HG02798 (cell line): ENCODE data around the gene CCDC159.

Source experiments
- ATAC-seq: cut with Tn5 transposase; IDR thresholded peaks from one replicate; pipeline ENCODE4 v1.9.1; 2021; ENCODE audit warnings: mild to moderate bottlenecking; ENCODE audit not compliant: unreplicated experiment, poor library complexity

The CCDC159 gene

DNA sequence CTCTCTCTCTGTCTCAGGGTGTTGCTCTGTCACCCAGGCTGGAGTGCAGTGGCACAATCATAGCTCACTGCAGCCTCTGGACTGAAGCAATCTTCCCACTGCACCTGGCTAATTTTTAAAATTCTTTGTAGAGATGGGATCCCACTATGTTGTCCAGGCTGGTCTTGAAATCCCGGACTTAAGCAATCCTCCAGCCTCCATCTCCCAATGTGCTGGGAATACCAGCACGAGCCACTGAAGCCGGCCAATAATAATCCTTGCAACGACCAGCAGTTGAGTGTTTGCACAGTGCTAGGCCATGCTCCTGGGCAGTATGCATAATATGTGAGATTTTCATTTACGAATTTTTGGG is 38.4 kb downstream of the CCDC159 start:
- no peak for ATAC-seq

- ATAC-seq: no peak
Measured at GRCh38 chr19:11387162-11388034, 41.1 kb downstream of the CCDC159 start.

- no peak for ATAC-seq
Measured at GRCh38 chr19:11390359-11390758, 44.0 kb downstream of the CCDC159 start.

GRCh38 chr19:11390933-11391680 is 44.8 kb downstream of the CCDC159 start:
- no peak for ATAC-seq

DNA sequence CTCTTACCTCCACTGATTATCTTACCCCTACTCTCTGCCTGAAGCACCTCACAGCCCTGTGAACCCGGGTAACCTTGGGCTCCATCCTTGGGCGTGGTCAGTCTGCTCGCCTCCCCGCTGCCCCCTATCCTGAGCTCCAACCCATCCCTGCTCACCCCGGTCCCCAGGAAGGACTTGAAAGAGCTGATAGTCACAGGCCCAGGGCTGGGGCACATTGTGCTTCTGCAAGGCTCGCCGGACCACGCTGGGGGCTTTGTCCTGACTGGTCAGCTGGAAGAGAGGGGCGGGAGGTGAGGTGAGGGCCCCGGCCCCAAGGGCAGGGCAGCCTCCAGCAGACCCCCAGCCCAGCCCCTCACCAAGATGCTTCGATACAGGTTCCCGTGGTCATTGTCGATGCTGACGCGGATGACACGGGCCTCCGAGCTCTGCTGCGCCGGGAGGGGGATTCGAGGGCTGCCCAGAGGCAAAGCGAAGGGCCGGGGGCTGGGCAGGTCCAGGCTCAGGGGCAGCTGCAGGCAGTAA is 50.8 kb downstream of the CCDC159 start:
- no peak for ATAC-seq

- no peak for ATAC-seq
Measured at GRCh38 chr19:11399667-11400066, 53.3 kb downstream of the CCDC159 start.

- no peak for ATAC-seq
Measured at GRCh38 chr19:11400798-11401197, 54.5 kb downstream of the CCDC159 start.

- ATAC-seq: no peak
Measured at GRCh38 chr19:11401808-11402543, 55.7 kb downstream of the CCDC159 start.
